ENCODE measurements around the gene IRF7. TPM values are rescaled to one million over a fixed set of nuclear protein-coding genes. Genes with fewer than 3 reads are reported as not detected.

The IRF7 gene
- total RNA-seq, 1 donor from 2014 or later: 130 TPM

- intact Hi-C loops (cut with micrococcal nuclease): no loop called here
Measured at GRCh38 chr11:609341-609811, 6.4 kb downstream of the IRF7 start.

GRCh38 chr11:608791-609251 lies 6.9 kb downstream of the IRF7 start:
- intact Hi-C loops (cut with micrococcal nuclease): no loop called here

- intact Hi-C loops (cut with micrococcal nuclease): no loop called here
Measured at GRCh38 chr11:607971-608659, 7.6 kb downstream of the IRF7 start.

- intact Hi-C loops (cut with micrococcal nuclease): no loop called here
Measured at GRCh38 chr11:607020-607780, 8.6 kb downstream of the IRF7 start.

GRCh38 chr11:606245-606644 lies 9.5 kb downstream of the IRF7 start:
- intact Hi-C loops (cut with micrococcal nuclease): no loop called here

GRCh38 chr11:605286-606129 lies 10.2 kb downstream of the IRF7 start:
- intact Hi-C loops (cut with micrococcal nuclease): no loop called here

GRCh38 chr11:603154-603553 lies 12.6 kb downstream of the IRF7 start:
- intact Hi-C loops (cut with micrococcal nuclease): no loop called here

GRCh38 chr11:601573-602245 lies 14.0 kb downstream of the IRF7 start:
- intact Hi-C loops (cut with micrococcal nuclease): no loop called here

GRCh38 chr11:598005-598680 lies 17.6 kb downstream of the IRF7 start:
- intact Hi-C loops (cut with micrococcal nuclease): no loop called here

GRCh38 chr11:597166-597725 lies 18.5 kb downstream of the IRF7 start:
- intact Hi-C loops (cut with micrococcal nuclease): no loop called here

GRCh38 chr11:596374-596773 lies 19.4 kb downstream of the IRF7 start:
- intact Hi-C loops (cut with micrococcal nuclease): no loop called here

GRCh38 chr11:595400-595799 lies 20.4 kb downstream of the IRF7 start:
- intact Hi-C loops (cut with micrococcal nuclease): no loop called here

- intact Hi-C loops (cut with micrococcal nuclease): no loop called here
Measured at GRCh38 chr11:593347-593746, 22.4 kb downstream of the IRF7 start.

- intact Hi-C loops (cut with micrococcal nuclease): no loop called here
Measured at GRCh38 chr11:592918-593317, 22.8 kb downstream of the IRF7 start.

- intact Hi-C loops (cut with micrococcal nuclease): no loop called here
Measured at GRCh38 chr11:592501-592900, 23.2 kb downstream of the IRF7 start.

GRCh38 chr11:590997-591396 lies 24.8 kb downstream of the IRF7 start:
- intact Hi-C loops (cut with micrococcal nuclease): no loop called here

GRCh38 chr11:589798-590197 lies 26.0 kb downstream of the IRF7 start:
- intact Hi-C loops (cut with micrococcal nuclease): loop anchor here (2.0 kb wide), 1 partner anchor 29 kb away; the partner anchor contains the start of genes LMNTD2 and RASSF7

GRCh38 chr11:587978-588380 lies 27.8 kb downstream of the IRF7 start:
- intact Hi-C loops (cut with micrococcal nuclease): loop anchor here (1.0 to 2.0 kb wide), 3 partner anchors 12 to 28 kb away; partner anchors contain the start of genes LMNTD2, PHRF1 and RASSF7

GRCh38 chr11:587546-587945 lies 28.2 kb downstream of the IRF7 start:
- intact Hi-C loops (cut with micrococcal nuclease): no loop called here

All from T-helper 1 cell treated with Interleukin-12 subunit alpha and Interleukin-12 subunit beta and Interleukin-4 antibody, amounts not matched to agents 30 ng/mL and 1 ng/mL, for 36 hours (primary cell).